Panc1 (cell line): ENCODE results near the gene CDH13. TPM values are rescaled to one million over a fixed set of nuclear protein-coding genes. Genes with fewer than 3 reads are reported as not detected.

ENCODE experiments used
- ATAC-seq: fragments of 200-7000 bp; cut with Tn5 transposase; 2 replicates; pipeline ENCODE4 v1.9.1; 2020; ENCODE audit warnings: mild to moderate bottlenecking, moderate library complexity
- BruUV-seq: library from RNA; stranded (reverse); fragments of 400-500 nt; replicated peaks from 2 replicates; lab custom pipeline; 2021; lab: Mats Ljungman, UMichigan
- CTCF ChIA-PET: fragments of 300-600 bp; sonication (Branson Sonifier 250); formaldehyde crosslinking; loops from one replicate; lab custom pipeline; 2022; ENCODE audit warnings: antibody characterized with exemption; lab: Charles Lee
- POLR2A ChIA-PET: fragments of 300-600 bp; sonication (Branson Sonifier 250); formaldehyde crosslinking; loops from one replicate; lab custom pipeline; 2022; ENCODE audit warnings: antibody characterized with exemption; lab: Charles Lee
- DNase-seq: peaks from one replicate; pipeline ENCODE4 v3.0.0-alpha.2; 2010; ENCODE audit warnings: low read depth, low spot score
- H3K27ac ChIP-seq: 2 replicates; pipeline ENCODE4 v1.5.1; 2011; ENCODE audit warnings: mild to moderate bottlenecking, low read length, inconsistent platforms
- H3K27me3 ChIP-seq: fragments of 200-500 bp; sonication (Bioruptor generic); 2 replicates; pipeline ENCODE4 v1.6.0; 2014; ENCODE audit warnings: low read length, inconsistent platforms; ENCODE audit not compliant: control insufficient read depth, insufficient read depth
- H3K36me3 ChIP-seq: fragments of 200-500 bp; sonication (Bioruptor generic); 2 replicates; pipeline ENCODE4 v1.5.1; 2014; ENCODE audit warnings: inconsistent platforms, mild to moderate bottlenecking, low read length, moderate library complexity; ENCODE audit not compliant: control insufficient read depth, insufficient read depth
- H3K4me1 ChIP-seq: 2 replicates; pipeline ENCODE4 v1.5.1; 2011; ENCODE audit warnings: inconsistent platforms, mild to moderate bottlenecking, low read length, moderate library complexity; ENCODE audit not compliant: control insufficient read depth, insufficient read depth
- H3K4me3 ChIP-seq, 2 experiments: 2 replicates each; pipeline ENCODE4 v1.5.1; 2011 to 2012; ENCODE audit warnings: low read depth in 2 of 2, low read length in 2 of 2, mild to moderate bottlenecking in 2 of 2, inconsistent platforms in 1 of 2, moderate library complexity in 1 of 2
- H3K9me3 ChIP-seq: fragments of 200-500 bp; sonication (Bioruptor generic); 2 replicates; pipeline ENCODE4 v1.5.1; 2014; ENCODE audit warnings: low read depth, mild to moderate bottlenecking, inconsistent platforms, low read length, moderate library complexity; ENCODE audit not compliant: control insufficient read depth, insufficient read depth
- POLR2AphosphoS5 ChIP-seq: IDR thresholded peaks from 2 replicates; pipeline ENCODE4 v1.6.1; 2012; ENCODE audit warnings: mild to moderate bottlenecking, low read depth, low read length, moderate library complexity
- SIN3A ChIP-seq: IDR thresholded peaks from 2 replicates; pipeline ENCODE4 v1.6.1; 2012; ENCODE audit warnings: low read depth, mild to moderate bottlenecking, low read length, moderate library complexity, borderline replicate concordance; ENCODE audit not compliant: insufficient read depth
- TCF7L2 ChIP-seq: IDR thresholded peaks from 2 replicates; pipeline ENCODE4 v1.6.1; 2011; ENCODE audit warnings: mild to moderate bottlenecking, low read depth, low read length, inconsistent platforms
- in situ Hi-C: cut with HindIII; loops from 2 replicates; pipeline ENCODE4 v1.10.0; 2016; ENCODE audit warnings: low sequenced_read_pairs, low pct_unique_long_range_greater_than_20kb
- intact Hi-C: fragments of 100-400 bp; cut with micrococcal nuclease; formaldehyde crosslinking; loops from one replicate; pipeline ENCODE4 v1.10.0; 2022; ENCODE audit not compliant: unreplicated experiment
- total RNA-seq: library from RNA; stranded (reverse); gene quantifications from one replicate; pipeline ENCODE4 v1.2.1, GENCODE V29; 2021; ENCODE audit not compliant: unreplicated experiment
- TF ChIP-seq, protein P1 (sequence below), 2 experiments: IDR thresholded peaks; 2 replicates each; pipeline ENCODE4 v1.6.1; 2011 to 2012; ENCODE audit warnings: low read depth in 2 of 2, control low read depth in 1 of 2, low read length in 1 of 2, mild to moderate bottlenecking in 1 of 2, moderate library complexity in 1 of 2; ENCODE audit not compliant: insufficient read depth in 1 of 2
- TF ChIP-seq, protein P2 (sequence below): fragments of 450-650 bp; IDR thresholded peaks from 2 replicates; pipeline ENCODE4 v1.5.1; 2017; ENCODE audit warnings: mild to moderate bottlenecking

The CDH13 gene
- total RNA-seq, 1 experiment from 2014 or later, result not detected

DNA sequence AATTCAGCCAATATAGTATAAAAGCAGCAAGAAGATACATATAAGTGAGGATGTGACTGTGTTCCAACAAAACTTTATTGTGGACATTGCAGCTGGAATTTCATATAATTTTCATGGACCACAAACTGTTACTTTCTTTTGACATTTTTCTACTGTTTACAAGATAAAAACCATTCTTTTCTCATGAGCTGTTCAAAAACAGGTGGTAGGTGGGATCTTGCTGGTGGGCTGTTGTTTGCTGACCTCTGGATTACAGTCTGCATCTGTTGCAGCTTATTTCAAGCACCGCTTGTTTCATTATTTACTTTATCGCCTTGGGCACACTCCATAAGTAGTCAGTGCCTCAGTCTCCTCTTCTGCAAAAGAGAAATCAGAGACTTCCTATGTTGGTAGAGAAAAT lies 99.5 kb downstream of the CDH13 start:
- TF ChIP-seq POLR2AphosphoS5, result no peak
- TF ChIP-seq TCF7L2, result no peak
- TF ChIP-seq, protein P1, sequence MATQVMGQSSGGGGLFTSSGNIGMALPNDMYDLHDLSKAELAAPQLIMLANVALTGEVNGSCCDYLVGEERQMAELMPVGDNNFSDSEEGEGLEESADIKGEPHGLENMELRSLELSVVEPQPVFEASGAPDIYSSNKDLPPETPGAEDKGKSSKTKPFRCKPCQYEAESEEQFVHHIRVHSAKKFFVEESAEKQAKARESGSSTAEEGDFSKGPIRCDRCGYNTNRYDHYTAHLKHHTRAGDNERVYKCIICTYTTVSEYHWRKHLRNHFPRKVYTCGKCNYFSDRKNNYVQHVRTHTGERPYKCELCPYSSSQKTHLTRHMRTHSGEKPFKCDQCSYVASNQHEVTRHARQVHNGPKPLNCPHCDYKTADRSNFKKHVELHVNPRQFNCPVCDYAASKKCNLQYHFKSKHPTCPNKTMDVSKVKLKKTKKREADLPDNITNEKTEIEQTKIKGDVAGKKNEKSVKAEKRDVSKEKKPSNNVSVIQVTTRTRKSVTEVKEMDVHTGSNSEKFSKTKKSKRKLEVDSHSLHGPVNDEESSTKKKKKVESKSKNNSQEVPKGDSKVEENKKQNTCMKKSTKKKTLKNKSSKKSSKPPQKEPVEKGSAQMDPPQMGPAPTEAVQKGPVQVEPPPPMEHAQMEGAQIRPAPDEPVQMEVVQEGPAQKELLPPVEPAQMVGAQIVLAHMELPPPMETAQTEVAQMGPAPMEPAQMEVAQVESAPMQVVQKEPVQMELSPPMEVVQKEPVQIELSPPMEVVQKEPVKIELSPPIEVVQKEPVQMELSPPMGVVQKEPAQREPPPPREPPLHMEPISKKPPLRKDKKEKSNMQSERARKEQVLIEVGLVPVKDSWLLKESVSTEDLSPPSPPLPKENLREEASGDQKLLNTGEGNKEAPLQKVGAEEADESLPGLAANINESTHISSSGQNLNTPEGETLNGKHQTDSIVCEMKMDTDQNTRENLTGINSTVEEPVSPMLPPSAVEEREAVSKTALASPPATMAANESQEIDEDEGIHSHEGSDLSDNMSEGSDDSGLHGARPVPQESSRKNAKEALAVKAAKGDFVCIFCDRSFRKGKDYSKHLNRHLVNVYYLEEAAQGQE (IDR thresholded peaks at IDR 0.05; ENCODE audit: insufficient read depth in 1 of 2, low read depth in 2 of 2, low read length in 1 of 2), result no peak
- no peak for TF ChIP-seq SIN3A
- TF ChIP-seq, protein P2, sequence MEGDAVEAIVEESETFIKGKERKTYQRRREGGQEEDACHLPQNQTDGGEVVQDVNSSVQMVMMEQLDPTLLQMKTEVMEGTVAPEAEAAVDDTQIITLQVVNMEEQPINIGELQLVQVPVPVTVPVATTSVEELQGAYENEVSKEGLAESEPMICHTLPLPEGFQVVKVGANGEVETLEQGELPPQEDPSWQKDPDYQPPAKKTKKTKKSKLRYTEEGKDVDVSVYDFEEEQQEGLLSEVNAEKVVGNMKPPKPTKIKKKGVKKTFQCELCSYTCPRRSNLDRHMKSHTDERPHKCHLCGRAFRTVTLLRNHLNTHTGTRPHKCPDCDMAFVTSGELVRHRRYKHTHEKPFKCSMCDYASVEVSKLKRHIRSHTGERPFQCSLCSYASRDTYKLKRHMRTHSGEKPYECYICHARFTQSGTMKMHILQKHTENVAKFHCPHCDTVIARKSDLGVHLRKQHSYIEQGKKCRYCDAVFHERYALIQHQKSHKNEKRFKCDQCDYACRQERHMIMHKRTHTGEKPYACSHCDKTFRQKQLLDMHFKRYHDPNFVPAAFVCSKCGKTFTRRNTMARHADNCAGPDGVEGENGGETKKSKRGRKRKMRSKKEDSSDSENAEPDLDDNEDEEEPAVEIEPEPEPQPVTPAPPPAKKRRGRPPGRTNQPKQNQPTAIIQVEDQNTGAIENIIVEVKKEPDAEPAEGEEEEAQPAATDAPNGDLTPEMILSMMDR, result no peak
- H3K36me3 ChIP-seq, result no peaks in the 10 kb centered on the region
- DNase-seq, result no peak
- H3K4me3 ChIP-seq, result no peak overlapping the region
- in situ Hi-C loops (no loop called here), intact Hi-C loops (no loop called here)
- no peaks in the 10 kb centered on the region for H3K27me3 ChIP-seq
- no peak for ATAC-seq
- H3K9me3 ChIP-seq, result no peaks in the 10 kb centered on the region; the same call in 1 of the 2 replicates
- ChIA-PET POLR2A (interaction anchor here (0.6 kb wide), 1 partner anchor 584 kb away, joined by 6 read pairs; no protein-coding TSS in a partner anchor), CTCF (no interaction called here)
- no peak overlapping the region for H3K27ac ChIP-seq
- BruUV-seq, result no TSS peak
- no peaks in the 10 kb centered on the region for H3K4me1 ChIP-seq

DNA sequence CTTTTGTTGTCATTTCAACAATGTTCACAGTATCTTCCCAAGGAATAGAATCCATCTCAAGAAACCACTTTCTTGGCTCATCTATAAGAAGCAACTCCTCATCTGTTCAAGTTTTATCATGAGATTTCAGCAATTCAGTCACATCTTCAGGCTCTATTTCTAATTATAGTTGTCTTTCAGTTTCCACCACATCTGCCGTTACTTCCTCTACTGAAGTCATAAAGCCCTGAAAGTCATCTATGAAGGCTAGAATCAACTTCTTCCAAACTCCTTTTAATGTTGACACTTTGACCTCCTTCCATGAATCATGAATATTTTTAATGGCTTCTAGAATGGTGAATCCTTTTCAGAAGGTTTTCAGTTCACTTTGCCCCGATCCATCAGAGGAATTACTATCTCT lies 102.1 kb downstream of the CDH13 start:
- intact Hi-C loops (no loop called here), in situ Hi-C loops (no loop called here)
- CTCF ChIA-PET, result no interaction called here

More for the DNA sequence above, 102.1 kb downstream of the CDH13 start:
- Histone ChIP-seq H3K36me3 (no peaks in the 10 kb centered on the region), H3K27ac (no peak overlapping the region), H3K27me3 (no peaks in the 10 kb centered on the region), H3K4me3 (no peak overlapping the region), H3K4me1 (no peaks in the 10 kb centered on the region), H3K9me3 (no peaks in the 10 kb centered on the region; the same call in 1 of the 2 replicates)
- no TSS peak for BruUV-seq
- TF ChIP-seq, protein P1 (IDR thresholded peaks at IDR 0.05; ENCODE audit: insufficient read depth in 1 of 2, low read depth in 2 of 2, low read length in 1 of 2), result no peak
- no peak for TF ChIP-seq TCF7L2
- TF ChIP-seq SIN3A, result no peak
- no peak for TF ChIP-seq POLR2AphosphoS5
- TF ChIP-seq, protein P2, result no peak
- DNase-seq, result no peak
- ATAC-seq, result no peak
- POLR2A ChIA-PET, result no interaction called here
